NB4 (cell line): ENCODE measurements around the gene DAD1.

Experiments used
- DNase-seq: peaks from one replicate; pipeline ENCODE4 v3.0.0; 2010; ENCODE audit warnings: low read depth
- H3K4me3 ChIP-seq: one replicate; pipeline ENCODE4 v1.5.1; 2011; ENCODE audit warnings: mild to moderate bottlenecking, low read depth, low read length, moderate library complexity
- MYC ChIP-seq: IDR thresholded peaks from 2 replicates; pipeline ENCODE4 v1.6.1; 2011; ENCODE audit warnings: low read depth, low read length
- POLR2A ChIP-seq: IDR thresholded peaks from 2 replicates; pipeline ENCODE4 v1.6.1; 2011; ENCODE audit warnings: mild to moderate bottlenecking; ENCODE audit not compliant: insufficient read length; ENCODE audit errors: extremely low read depth
- TF ChIP-seq, protein P1 (sequence below): IDR thresholded peaks from one replicate; pipeline ENCODE4 v1.5.1; 2012; ENCODE audit warnings: low read depth, low read length
- TF ChIP-seq, protein P2 (sequence below): IDR thresholded peaks from 2 replicates; pipeline ENCODE4 v1.6.1; 2011; ENCODE audit warnings: low read depth, low read length

Gene DAD1

DNA sequence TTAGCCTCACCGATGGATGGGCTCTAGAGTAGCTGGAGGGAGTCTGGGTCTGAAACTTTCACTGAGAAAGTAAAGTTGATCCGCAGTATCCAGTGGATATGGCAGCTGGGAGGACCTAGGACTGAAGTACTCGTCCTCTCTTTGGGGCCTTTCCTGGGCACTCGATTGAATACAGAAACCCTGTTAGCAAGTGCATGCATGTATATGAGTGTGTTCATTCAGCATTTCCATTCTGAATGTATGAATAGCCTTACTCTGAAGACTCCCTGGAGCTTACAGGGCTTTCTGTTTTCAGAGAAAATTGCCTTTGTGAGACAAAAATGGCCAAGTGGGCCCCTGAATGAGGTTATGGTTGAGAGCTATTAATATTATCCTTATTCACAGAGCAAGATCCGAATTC is 62.8 kb downstream of the DAD1 start:
- TF ChIP-seq, protein P1, sequence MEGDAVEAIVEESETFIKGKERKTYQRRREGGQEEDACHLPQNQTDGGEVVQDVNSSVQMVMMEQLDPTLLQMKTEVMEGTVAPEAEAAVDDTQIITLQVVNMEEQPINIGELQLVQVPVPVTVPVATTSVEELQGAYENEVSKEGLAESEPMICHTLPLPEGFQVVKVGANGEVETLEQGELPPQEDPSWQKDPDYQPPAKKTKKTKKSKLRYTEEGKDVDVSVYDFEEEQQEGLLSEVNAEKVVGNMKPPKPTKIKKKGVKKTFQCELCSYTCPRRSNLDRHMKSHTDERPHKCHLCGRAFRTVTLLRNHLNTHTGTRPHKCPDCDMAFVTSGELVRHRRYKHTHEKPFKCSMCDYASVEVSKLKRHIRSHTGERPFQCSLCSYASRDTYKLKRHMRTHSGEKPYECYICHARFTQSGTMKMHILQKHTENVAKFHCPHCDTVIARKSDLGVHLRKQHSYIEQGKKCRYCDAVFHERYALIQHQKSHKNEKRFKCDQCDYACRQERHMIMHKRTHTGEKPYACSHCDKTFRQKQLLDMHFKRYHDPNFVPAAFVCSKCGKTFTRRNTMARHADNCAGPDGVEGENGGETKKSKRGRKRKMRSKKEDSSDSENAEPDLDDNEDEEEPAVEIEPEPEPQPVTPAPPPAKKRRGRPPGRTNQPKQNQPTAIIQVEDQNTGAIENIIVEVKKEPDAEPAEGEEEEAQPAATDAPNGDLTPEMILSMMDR, result no peak
- TF ChIP-seq MYC, result no peak
- no peak for TF ChIP-seq POLR2A
- TF ChIP-seq, protein P2, sequence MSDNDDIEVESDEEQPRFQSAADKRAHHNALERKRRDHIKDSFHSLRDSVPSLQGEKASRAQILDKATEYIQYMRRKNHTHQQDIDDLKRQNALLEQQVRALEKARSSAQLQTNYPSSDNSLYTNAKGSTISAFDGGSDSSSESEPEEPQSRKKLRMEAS, result no peak
- no peak for DNase-seq

DNA sequence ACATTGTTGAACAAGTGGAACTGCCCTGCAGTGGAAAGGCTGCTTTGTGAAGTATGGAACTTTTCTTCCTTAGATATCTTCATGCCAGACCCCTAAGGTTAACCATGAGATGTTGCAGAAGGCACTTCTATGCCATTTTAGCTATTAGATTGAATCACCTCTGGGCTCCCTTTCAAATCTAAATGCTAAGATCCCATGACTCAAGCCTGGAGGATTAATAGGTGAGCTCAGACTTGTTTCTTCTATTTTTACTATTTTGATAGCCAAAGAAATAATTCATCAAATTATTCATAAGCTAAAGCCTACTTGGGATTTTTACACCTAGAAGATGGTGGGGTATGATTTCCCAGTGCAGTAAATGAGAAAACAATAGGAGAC is 64.3 kb downstream of the DAD1 start:
- no peak for DNase-seq
- H3K4me3 ChIP-seq, result no peak overlapping the region
- TF ChIP-seq, protein P2, result no peak
- TF ChIP-seq POLR2A, result no peak
- TF ChIP-seq, protein P1, result no peak
- TF ChIP-seq MYC, result no peak

More for the DNA sequence above, 62.8 kb downstream of the DAD1 start:
- no peak overlapping the region for H3K4me3 ChIP-seq

DNA sequence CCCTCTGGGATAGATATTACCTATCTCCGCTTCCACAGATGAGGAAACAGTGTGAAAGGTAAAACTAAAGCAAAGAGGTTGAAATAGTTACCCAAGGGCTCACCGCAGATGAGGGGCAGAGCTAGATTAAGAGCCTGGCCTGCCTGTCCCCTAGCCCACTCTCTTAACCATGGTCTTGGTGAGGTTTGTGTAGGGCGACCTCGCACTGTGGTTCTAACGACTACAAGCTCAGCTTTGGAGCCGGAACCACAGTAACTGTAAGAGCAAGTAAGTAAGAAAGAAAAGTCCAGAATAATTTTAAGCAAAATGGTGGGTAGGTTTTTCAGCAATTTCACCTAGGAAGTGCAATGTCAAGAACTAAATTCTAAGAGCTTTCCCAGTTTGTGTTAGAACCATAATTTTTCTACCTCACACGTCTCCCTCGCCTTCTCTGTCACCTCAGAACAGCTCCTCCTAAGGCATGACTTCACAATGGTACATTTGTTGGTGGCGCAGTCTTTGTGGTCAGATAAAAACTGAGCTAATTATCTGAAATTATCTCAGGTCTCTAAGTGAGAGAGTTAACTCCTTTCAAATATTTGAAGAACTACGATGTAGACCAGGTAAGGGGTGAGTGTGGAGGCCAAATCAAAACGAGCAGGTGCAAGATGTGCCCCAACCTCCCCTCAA is 64.8 kb downstream of the DAD1 start:
- no peak for DNase-seq

DNA sequence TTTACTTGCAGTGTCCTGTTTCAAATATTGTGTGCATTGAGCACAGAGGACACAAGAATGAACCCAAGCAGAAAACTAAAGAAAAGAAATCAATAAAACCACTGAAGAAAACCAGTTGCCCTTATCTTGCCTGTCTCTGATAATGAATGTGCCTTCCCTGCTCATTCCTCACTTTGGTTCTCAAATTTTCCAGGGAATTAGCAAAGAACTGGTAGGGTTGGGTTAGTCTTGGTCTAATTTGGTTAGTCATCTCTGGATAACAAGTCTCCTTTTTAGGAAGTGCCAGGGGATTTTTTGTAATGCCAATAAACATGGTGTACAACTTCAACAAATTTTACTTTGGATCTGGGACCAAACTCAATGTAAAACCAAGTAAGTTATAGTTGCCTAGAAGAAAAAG is 65.7 kb downstream of the DAD1 start:
- H3K4me3 ChIP-seq, result no peak overlapping the region
- no peak for TF ChIP-seq MYC
- TF ChIP-seq, protein P1, result no peak
- TF ChIP-seq, protein P2, result no peak
- no peak for TF ChIP-seq POLR2A
- DNase-seq, result no peak

More for the DNA sequence above, 64.8 kb downstream of the DAD1 start:
- H3K4me3 ChIP-seq, result no peak overlapping the region
- TF ChIP-seq, protein P2, result no peak
- TF ChIP-seq, protein P1, result no peak
- TF ChIP-seq POLR2A (no peak), MYC (no peak)

DNA sequence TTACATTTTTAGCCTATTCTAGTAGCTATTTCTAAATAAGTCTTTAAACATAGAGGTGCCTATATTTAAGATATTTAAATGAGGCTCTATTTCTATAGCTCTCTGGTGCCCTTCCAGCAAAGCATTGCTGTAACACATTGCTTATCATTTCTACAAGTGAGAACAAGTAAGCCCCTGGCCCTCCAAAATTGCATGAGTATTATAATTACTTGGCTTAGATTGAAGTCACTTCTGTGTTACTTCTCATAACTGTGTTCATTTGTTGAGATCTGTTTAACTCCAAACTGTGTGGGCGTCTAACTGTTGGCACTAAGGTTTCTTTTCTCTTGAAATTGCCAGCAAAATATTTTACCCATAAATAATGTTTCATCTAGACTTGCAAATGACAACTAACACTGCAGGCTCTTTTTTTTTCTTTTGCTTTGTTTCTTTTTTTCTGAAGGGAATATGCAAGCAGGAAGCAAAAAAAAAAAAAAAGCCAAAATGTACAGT is 66.5 kb downstream of the DAD1 start:
- no peak overlapping the region for H3K4me3 ChIP-seq
- TF ChIP-seq, protein P1, result no peak
- no peak for TF ChIP-seq MYC
- no peak for TF ChIP-seq POLR2A
- TF ChIP-seq, protein P2, result no peak
- DNase-seq, result no peak
